NCI-H128 (cell line): ENCODE results near the gene DDX39A.
A peak's percentile ranks its signal among the peaks of the same experiment; 100 is the strongest.

Experiments used
- DNase-seq: peaks from one replicate; lab custom pipeline; 2025; ENCODE audit not compliant: unreplicated experiment; lab: John Stamatoyannopoulos, UW

Gene DDX39A

GRCh38 chr19:14434543-14435319 is 15.6 kb upstream of the DDX39A start:
- DNase-seq: no peak

- DNase-seq: peak; percentile 40
These were observed 14.7 kb upstream of the DDX39A start for GRCh38 chr19:14433554-14434501.

- DNase-seq: no peak
These were observed 13.8 kb upstream of the DDX39A start, which contains the start of gene PKN1 for GRCh38 chr19:14432791-14433553. Gene PKN1, plus strand, starts transcription at chr19:14433306. Its CDS starts 216 bp downstream, at chr19:14433522.

- no peak for DNase-seq
These were observed 11.6 kb upstream of the DDX39A start for GRCh38 chr19:14430712-14431111.

- no peak for DNase-seq
These were observed 9.8 kb upstream of the DDX39A start for GRCh38 chr19:14428882-14429416.

GRCh38 chr19:14427461-14427860 is 8.3 kb upstream of the DDX39A start:
- no peak for DNase-seq

GRCh38 chr19:14425696-14426138 is 6.6 kb upstream of the DDX39A start:
- DNase-seq: no peak

- no peak for DNase-seq
These were observed 360 bp downstream of the DDX39A start for GRCh38 chr19:14418856-14419105.

GRCh38 chr19:14416817-14417231 is 2.3 kb downstream of the DDX39A start:
- DNase-seq: no peak

GRCh38 chr19:14414926-14415690 is 4.0 kb downstream of the DDX39A start:
- DNase-seq: no peak

GRCh38 chr19:14413693-14414181 is 5.4 kb downstream of the DDX39A start:
- no peak for DNase-seq

GRCh38 chr19:14412996-14413692 is 6.0 kb downstream of the DDX39A start:
- no peak for DNase-seq

- no peak for DNase-seq
These were observed 6.7 kb downstream of the DDX39A start for GRCh38 chr19:14412324-14412995.

- DNase-seq: no peak
These were observed 7.2 kb downstream of the DDX39A start for GRCh38 chr19:14411938-14412245.

- no peak for DNase-seq
These were observed 7.8 kb downstream of the DDX39A start for GRCh38 chr19:14411161-14411937.

- no peak for DNase-seq
These were observed 8.8 kb downstream of the DDX39A start for GRCh38 chr19:14410091-14411051.
